ENCODE data around the gene MICALL2. TPM values are rescaled to one million over a fixed set of nuclear protein-coding genes. Genes with fewer than 3 reads are reported as not detected.

The MICALL2 gene
- total RNA-seq, 1 experiment from 2014 or later, result 15.7 TPM

GRCh38 chr7:1401011-1401410 lies 58.3 kb downstream of the MICALL2 start (continued):
- TF ChIP-seq ZNF425 (CRISPR knock-in tag; conservative IDR thresholded peaks at IDR 0.05) (no peak), ZBTB43 (CRISPR knock-in tag; IDR thresholded peaks at IDR 0.05) (no peak), AFF4 (CRISPR knock-in tag; IDR thresholded peaks at IDR 0.05; ENCODE audit: borderline replicate concordance) (no peak), MLX (CRISPR knock-in tag; IDR thresholded peaks at IDR 0.05) (no peak), ZNF317 (CRISPR knock-in tag; IDR thresholded peaks at IDR 0.05; ENCODE audit: borderline replicate concordance, low read depth) (no peak), SP1 (CRISPR knock-in tag; conservative IDR thresholded peaks at IDR 0.05) (no peak), SMAD4 (CRISPR knock-in tag; IDR thresholded peaks at IDR 0.05) (no peak)

GRCh38 chr7:1400371-1400770 lies 58.9 kb downstream of the MICALL2 start:
- ChIA-PET CTCF (interaction anchor here (0.8 to 2.4 kb wide), 7 partner anchors 14 to 335 kb away, joined by 3 to 8 read pairs (median 3); no protein-coding TSS in a partner anchor), POLR2A (no interaction called here)
- Mint-ChIP-seq H3K4me3 (no peak overlapping the region), H3K36me3 (no peaks in the 10 kb centered on the region), H3K27ac (no peak overlapping the region), H3K4me1 (peaks cover 11% of the 10 kb centered on the region), H3K9me3 (peaks cover 17% of the 10 kb centered on the region), H3K27me3 (ENCODE audit: low read depth) (peaks cover 47% of the 10 kb centered on the region)
- DNase-seq (ENCODE audit: low spot score) (peak; percentile 47), ATAC-seq (0 out of 2 replicates have a peak, but pooled peaks have one; percentile 15)
- no peak for TF ChIP-seq ZNF512 (CRISPR knock-in tag; IDR thresholded peaks at IDR 0.05; ENCODE audit: borderline replicate concordance)
- TF ChIP-seq USF1 (CRISPR knock-in tag; IDR thresholded peaks at IDR 0.05), result no peak
- TF ChIP-seq E2F5 (CRISPR knock-in tag; IDR thresholded peaks at IDR 0.05), result no peak
- no peak for TF ChIP-seq ETV6 (CRISPR knock-in tag; IDR thresholded peaks at IDR 0.05)
- no peak for TF ChIP-seq STAT6 (CRISPR knock-in tag; conservative IDR thresholded peaks at IDR 0.05; ENCODE audit: low read depth)
- TF ChIP-seq CBFB (CRISPR knock-in tag; IDR thresholded peaks at IDR 0.05; ENCODE audit: low read depth), result no peak
